Endothelial cell of hepatic sinusoid (primary cell): ENCODE measurements around the gene EYS.
"Not testable (repeated sequence)": the region's sequence is repeated elsewhere in the genome, so short reads cannot be mapped to it uniquely, and the experiment has no call there.

Experiments
- in situ Hi-C: cut with HindIII; loops from 2 replicates; pipeline ENCODE4 v1.10.0; 2017; ENCODE audit warnings: low sequenced_read_pairs

EYS gene

DNA sequence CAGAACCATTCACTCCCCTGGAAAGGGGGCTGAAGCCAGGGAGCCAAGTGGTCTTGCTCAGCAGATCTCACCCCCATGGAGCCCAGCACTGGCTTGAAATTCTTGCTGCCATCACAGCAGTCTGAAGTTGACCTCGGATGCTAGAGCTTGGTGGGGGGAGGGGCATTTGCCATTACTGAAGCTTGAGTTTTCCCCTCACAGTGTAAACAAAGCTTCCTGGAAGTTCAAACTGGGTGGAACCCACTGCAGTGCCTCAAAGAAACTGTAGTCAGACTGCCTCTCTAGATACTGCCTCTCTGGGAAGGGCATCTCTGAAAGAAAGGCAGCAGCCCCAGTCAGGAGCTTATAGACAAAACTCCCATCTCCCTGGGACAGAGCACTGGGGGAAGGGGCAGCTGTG lies 1819.2 kb downstream of the EYS start:
- in situ Hi-C loops, result not testable (repeated sequence)

DNA sequence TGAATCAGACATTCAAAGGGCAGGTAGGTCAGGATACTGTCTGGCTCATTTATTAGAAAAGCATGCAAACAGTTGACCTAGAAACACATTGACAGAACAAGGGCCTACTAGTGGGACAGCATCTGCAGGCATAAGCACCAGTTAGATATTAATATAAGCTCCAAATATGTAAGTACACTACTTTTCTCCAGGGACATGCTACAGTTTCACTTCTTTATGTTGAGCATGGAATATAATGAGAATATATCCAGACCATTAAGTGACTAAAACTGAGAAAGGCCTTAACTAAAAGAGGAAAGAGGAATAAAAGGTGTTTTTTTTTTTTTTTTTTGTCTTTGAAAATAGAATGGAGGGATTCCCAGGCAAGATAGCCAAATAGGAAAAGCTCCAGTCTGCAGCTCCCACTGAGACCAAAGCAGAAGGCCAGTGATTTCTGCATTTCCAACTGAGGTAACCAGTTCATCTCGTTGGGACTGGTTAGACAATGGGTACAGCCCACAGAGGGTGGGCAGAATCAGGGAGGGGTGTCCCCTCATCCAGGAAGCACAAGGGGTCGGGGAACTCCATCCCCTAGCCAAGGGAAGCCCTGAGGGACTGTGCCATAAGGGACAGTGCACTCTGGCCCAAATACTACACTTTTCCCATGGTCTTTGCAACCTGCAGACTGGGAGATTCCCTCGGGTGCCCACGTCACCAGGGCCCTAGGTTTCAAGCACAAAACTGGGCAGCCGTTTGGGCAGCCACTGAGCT lies 1819.8 kb downstream of the EYS start:
- in situ Hi-C loops, result no loop called here

DNA sequence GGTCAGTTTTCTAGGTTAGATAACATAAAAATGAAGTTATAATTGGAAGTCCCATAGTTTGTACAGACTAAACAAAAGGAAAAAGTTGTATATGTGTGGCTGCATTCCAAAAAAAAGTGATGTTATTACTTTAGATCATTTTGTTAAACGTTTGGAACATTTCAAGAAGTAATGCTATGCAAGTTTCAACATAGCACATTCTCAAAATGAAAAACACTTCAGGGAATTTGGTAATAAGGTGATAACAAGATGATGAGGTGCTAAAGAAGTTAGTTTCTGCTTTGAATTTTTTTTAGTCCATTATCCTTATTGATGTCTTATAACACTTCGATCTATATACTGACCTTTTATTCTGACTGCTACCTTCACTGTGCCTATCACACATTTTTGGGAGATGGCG lies 1820.7 kb downstream of the EYS start:
- in situ Hi-C loops, result no loop called here

DNA sequence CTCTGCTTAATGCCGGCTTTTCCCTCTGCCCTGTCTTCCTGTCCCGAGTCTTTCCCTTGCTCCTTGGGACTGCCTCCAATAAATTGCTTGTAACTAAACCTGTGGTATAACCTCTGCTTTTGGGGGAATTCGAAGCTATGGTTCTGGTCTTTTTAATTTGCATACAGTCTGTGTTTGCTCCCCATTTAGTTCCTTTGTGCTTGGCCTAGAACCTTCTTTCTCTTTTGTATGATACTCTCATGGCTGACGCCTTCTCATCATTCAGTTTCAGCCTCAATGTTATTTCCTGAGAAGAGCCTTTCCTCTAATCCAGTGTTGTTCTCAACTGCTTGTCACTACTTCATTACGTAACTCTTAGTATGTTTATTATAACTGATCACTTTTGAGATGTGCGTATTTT lies 1823.4 kb downstream of the EYS start:
- in situ Hi-C loops, result no loop called here

DNA sequence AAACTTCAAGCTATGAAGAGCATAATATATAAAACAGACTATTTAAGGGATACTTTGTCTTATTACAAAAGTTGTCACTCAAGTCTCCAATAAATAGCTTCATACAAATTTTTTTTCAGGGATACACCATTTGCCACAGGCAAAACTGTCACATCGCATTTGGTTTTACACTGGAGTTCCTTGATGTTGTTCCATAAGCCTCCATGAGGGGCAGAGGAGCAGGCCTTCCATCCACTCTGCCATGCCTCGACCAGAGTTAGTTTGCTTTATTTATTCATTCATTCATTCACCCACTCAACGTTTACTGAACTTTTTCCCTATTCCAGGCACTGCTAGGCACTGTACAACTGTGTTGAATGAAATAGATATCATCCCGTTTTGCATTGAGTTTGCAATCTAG lies 1824.8 kb downstream of the EYS start:
- in situ Hi-C loops, result no loop called here

DNA sequence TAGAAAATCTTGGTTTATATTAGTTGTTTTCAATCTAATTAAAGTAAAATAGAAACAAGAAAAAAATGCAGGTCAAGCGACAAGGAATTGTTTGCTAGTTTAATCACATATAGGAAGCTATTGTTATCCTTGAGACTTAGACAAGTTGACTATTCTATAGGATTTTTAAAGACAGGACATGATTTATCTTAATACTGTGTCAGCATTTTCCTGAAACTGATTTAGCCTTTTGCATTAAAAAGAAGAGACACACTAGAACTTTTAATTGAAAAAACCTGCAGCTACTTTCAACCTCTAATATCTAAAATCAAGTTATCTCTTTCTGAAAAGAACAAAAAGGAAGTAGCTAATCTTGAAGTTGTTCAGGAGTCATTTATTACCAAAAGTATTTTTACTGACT lies 1825.2 kb downstream of the EYS start:
- in situ Hi-C loops, result no loop called here

DNA sequence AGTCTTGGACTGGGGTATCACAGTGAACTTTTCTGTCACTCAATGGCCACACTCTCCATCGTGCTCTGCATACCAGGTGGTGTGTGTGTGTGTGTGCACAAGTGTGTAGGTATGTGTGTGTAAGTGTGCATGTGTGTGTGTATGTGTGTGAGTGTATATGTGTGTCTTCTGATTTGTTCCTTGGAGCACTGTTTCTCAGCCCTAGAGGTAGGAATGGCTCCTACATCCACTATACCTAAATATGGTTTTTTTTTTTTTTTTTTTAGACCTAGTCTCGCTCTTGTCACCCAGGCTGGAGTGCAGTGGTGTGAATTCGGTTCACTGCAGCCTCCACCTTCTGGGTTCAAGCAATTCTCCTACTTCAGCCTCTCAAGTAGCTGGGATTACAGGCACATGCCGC lies 1834.8 kb downstream of the EYS start:
- in situ Hi-C loops, result no loop called here

DNA sequence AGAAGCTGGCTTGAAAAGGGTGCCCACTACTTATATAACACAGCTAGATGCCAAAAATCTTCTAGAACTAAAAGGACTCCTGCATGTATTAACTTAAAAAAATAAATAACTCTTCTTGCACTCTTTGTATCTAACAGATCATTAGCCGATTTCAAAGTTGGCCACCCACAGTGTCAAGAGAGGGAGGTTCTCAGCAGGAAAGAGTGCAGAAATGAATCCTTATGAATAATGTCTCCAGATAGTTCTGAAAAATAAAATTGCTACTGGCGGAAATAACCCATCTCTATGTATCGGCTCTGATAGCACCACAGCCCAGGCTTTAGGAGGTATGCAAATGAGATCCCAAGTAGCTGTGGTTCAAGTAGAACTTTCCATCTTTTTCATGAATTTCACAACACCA lies 1838.7 kb downstream of the EYS start:
- in situ Hi-C loops, result no loop called here

DNA sequence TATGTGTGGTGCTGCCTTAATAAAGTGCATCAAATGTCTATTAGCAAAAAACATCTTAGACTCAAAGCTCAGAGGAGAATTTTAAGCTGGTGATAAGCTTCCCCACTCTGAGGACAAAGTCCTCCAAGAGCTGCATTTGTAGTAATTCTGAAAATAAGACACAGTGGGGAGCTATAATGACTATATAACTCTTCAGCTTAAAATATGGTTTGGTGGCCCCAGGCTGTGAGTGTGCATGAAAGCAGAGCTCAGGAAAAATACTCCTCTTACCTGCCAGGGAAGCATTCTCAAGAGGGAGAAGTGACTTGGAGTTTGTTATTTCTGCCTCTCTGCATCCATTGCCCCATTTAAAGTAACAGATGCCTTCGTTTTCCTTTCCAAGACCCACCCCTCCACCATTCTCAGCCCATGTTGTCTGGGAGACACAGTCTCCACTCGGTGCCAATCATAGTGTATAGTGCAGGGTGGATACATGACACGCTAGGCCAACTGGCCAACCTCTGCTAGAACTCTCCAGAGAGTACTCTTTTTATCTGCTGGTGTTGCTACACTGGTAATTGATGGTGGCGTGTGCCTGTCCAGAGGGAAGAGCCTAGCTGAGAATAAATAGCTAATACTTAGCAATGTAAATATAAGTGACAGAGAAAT lies 1842.2 kb downstream of the EYS start:
- in situ Hi-C loops, result no loop called here

DNA sequence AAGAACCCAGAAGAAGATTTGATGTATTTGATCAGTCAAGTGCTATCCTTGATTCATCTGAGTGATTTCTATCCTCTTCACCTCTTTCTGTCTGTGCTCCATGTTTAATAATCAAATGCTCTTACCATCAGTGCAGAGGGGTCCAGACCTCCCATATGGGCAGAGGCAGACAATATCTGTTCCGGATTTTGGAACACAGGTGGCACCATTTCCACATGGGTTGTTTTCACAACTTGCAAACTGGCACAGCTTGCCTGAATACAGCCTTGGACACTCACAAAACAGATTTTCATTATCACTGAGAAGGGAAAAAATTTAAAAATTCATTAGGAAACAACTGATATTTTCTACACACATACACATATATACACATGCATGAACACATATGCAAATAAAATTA lies 1843.0 kb downstream of the EYS start:
- in situ Hi-C loops, result no loop called here

DNA sequence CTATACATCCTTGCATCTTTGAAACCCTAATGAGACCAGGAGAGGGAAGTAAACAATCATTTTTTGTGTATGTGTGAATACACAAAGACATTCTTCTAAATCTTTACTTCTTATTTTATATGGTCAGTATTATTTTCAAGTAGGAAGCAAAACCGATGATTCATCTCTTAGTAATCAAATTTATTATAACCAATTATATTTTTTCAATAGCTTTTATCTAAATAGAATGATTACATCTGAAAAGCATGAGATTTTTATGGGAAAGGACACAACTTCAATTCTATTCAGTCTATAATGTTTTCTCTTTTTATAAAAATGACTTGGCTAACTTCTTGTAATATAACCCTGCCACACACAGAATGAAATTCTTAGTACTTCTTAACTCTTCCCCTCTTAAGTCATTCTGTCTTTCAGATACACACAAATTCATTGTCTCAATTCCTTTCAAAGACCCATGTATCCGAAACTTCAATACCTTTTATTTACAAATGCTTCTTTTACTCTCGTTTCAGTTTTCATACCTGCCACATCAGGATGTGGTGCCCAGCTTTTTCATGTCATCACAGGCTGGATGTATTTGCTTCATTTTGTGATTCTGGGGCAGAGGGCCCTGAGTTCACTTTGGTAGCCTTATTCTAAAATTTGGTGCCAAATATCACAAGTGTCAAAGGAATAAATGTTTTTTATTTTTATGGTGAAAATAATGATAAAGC lies 1844.4 kb downstream of the EYS start:
- in situ Hi-C loops, result no loop called here

DNA sequence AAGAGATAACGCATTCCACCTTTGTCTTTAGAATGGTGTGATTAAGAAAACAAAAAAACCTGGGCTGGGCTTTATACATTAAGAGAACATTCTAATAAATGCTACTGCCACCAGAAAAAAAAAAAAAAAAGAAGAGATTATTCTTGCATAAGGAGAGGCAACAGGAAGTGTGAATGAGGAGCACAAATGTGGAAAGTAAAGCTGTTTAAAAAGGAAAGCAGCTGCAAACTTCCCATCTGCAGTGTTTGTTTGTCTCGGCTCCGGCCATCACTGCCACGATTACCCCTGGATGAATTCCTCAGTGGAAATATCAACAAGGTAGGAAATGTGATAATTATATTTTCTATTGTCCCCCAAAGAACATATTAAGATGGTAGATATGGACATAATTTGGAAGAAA lies 1847.5 kb downstream of the EYS start:
- in situ Hi-C loops, result no loop called here

DNA sequence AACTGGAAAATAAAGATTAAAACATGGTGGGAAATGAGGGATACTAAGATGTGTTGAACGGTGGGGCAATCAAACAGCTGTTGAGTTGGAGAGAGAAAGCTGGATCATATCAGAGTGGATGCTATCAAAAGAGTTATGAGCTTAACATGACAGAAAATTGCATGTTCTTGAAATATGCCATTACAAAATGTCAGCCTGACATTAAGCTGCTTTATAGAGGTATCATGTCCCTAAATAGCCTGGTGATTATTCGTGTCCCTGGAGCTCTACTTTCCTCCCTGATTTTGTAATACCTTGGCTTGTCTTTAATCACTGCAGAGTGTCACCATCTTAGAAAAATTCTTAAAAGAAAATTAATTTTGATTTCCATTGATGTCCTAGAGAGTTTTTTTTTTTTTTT lies 1848.3 kb downstream of the EYS start:
- in situ Hi-C loops, result no loop called here

DNA sequence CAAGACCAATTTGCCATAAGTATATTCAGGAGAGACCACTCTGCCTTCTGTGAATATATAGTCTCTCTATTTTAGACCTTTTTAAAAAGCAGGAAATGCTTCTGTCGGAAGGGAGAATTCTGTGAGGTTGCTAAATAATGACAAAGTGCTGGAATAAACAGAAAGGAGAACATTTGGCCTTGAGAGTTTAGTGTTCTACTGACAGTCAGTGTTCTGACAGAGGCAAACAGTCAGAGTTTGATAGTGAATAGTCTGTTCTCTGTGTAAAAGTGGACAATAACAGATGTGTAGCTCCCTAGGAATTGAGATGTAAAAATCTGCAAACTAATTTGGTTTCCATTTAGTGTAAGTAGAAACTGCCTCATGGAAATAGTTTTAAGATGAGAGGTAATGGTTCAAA lies 1850.8 kb downstream of the EYS start:
- in situ Hi-C loops, result no loop called here

DNA sequence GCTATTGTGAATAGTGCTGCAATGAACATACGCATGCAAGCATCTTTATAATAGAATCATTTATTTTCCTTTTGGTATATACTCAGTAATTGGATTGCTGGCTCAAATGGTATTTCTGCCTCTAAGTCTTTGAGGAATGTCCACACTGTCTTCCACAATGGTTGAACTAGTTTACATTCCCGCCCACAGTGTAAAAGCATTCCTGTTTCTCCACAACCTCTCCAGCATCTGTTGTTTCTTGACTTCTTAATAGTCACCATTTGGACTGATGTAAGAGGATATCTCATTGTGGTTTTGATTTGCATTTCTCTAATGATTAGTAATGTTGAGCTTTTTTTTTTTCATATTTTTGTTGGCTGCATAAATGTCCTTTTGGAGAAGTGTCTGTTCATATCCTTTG lies 1862.7 kb downstream of the EYS start:
- in situ Hi-C loops, result no loop called here

DNA sequence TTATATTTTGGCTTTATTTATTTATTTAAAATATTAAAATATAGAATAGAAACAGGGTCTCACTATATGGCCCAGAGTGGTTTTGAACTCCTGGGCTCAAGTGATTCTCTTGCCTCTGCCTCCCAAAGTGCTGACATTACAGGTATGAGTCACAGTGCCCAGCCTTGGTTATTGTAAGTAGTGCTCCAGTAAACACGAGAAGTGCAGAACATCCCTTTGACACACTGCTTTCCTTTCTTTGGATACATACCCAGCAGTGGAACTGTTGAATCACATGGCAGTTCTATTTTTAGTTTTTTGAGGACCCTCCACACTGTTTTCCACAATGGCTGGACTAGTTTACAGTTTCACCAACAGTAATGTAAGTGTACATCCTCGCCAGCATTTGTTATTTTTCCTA lies 1867.5 kb downstream of the EYS start:
- in situ Hi-C loops, result no loop called here

DNA sequence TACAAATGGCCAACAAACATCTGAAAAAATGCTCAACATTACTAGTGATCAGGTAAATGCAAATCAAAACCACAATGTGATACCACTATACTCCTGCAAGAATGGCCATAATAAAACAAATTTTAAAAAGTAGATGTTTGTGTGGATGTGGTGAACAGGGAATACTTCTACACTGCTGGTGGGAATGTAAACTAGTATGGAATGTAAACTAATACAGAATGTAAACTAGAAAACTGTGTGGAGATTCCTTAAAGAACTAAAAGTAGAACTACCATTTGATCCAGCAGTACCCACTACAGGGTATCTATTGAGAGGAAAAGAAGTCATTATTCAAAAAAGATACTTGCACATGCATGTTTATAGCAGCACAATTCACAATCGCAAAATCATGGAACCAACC lies 1878.3 kb downstream of the EYS start:
- in situ Hi-C loops, result not testable (repeated sequence)

DNA sequence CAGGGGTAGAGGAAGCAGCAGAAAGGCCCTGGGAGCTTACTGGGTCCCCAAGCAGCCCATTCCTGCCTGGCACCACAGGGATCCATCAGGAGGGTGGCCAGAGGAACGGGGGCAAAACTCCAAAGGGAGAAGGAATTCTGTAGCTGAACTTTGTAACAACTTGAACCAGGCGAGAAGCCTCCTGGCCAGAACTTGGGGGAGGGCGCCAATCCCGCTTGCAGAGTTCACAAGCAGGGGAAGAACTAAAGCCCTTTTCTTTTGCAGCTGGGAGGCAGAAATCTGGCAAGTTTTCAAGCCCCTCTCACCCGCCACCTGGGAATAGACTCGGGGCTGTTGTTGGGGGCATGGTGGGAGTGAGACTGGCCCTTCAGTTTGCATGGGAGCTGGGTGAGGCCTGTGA lies 1882.3 kb downstream of the EYS start:
- in situ Hi-C loops, result no loop called here

DNA sequence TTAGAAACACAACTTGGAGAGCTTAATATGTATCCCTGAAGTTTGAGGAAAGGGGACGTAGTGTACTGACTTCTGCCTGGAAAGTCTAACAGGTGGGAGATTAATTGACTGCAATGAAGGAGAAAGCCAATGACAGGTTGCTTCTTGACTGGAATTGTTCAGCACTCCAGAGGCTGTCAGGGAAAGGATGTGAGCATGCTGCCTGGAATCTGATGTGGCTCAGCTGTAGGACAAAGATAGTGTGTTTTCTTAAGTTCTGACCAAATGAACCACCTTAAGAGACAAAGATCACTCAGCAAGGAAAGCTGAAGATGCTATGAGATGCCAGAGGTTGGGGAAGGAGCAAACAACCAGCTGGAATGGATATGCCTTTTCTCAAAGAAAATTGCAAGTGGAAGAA lies 1885.6 kb downstream of the EYS start:
- in situ Hi-C loops, result no loop called here

DNA sequence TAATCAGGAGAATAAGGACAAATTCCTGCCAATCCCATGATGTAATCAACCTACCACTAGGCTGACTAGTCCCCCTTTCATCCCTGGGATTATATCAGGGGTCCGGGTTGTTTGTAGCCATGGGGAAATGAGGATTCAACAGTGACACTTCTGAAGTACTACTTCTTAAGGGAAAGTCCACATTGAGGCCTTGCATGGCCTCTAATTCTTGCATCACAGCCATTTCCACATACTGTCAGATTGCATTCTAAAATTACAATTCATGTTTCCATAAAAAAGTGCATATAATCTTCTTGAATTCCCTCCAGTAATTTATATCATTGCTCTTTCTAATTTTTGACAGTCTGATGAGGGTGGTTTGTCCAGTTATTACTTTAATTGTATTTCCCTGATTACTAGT lies 1887.2 kb downstream of the EYS start:
- in situ Hi-C loops, result no loop called here

DNA sequence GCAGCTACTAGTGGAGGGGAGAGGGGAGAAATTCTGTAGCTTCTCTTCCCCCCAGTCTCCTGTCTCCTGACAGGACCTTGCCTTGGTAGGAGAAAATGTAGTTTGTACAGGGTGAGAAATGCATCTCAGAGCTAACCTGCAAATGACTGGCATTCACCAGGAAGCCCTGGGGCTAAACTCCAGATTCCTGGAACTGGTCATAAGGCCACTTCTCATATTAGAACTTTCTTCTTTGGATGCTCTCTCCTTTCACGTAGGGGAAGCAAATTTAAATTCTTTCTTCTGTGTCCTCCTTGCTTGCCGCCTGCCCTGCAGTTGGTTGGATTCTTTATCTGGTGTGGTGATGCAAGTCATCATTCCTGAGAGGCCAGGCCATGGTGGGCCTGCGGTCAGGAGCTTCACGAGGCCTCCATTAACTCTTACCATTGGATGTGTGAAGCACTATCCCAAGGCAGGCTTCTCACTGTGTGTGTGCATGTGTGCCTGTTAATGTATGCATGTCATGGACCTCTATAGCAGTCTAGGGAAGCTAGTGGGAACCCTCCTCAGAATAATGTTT lies 1889.5 kb downstream of the EYS start:
- in situ Hi-C loops, result no loop called here

DNA sequence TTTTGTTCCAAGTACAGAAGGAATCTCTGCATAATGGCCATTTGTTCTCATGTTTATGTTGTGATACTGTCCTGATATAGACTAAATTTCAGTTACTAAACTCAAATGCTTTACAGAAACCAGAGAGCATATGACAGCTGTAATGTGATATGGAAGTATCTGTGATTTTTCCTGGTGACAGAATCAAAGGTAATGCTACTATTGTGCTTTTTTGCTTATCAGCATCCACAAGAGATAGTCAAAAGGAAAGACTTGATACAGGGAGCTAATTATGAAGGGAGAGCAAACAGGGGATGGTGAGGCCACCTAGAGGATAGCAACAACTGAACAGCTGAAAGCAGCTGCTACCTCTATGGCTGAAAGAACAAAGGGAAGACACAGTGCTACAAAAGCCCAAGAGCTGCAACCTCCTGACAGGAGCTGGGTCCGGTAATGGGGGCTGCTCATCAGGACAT lies 1890.0 kb downstream of the EYS start:
- in situ Hi-C loops, result no loop called here
